Fibroblast of peridontal ligament (primary cell): ENCODE data around the gene GNPDA1.

Source experiments
- DNase-seq: peaks from one replicate; pipeline ENCODE4 v3.0.0-alpha.2; 2010; ENCODE audit errors: extremely low read depth

The GNPDA1 gene

GRCh38 chr5:142023836-142024235 is 11.0 kb upstream of the GNPDA1 start:
- no peak for DNase-seq

DNA sequence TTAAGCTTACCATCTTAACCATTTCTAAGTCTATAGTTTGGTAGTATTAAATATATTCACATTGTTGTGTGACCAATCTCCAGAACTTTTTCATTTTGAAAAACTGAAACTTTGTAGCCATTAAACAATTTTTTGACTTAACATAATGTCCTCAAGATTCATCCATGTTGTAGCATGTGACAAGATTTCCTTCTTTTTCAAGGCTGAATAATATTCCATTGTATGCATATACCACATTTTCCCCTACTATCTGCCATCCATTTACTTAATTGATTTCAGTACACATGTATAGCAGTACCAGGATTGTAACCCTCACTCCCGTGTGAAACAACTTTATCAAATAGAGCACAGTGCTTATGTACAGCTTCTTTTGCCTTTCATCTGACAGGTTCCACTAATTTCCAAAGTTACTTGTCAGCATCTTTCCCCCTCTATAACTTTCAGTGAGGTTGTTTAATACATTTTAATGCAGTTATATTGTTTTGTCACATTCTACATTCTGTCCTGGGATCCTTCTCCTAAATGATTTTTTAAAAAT is 7.4 kb upstream of the GNPDA1 start:
- no peak for DNase-seq

GRCh38 chr5:142017832-142018427 is 5.1 kb upstream of the GNPDA1 start:
- peak; percentile 93 for DNase-seq

DNA sequence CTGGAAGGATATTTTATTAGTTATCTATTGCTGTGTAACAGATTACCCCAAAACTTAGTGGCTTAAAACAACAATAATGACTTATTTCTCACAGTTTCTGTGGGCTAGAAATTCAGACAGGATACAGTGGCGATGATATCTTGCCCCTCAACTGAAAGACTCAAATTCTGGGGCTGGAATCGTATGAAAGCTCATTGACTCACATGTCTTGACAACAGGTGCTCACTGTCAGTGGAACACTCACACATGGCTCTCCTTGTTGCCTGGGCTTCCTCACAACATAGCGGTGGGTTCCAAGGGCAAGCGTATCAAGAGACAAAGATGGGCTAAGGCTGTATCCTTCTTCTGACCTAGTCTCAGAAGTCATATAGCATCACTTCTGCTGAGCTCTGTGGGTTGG is 3.7 kb upstream of the GNPDA1 start:
- no peak for DNase-seq

GRCh38 chr5:142015781-142016533 is 3.1 kb upstream of the GNPDA1 start:
- DNase-seq: peak; percentile 22

DNA sequence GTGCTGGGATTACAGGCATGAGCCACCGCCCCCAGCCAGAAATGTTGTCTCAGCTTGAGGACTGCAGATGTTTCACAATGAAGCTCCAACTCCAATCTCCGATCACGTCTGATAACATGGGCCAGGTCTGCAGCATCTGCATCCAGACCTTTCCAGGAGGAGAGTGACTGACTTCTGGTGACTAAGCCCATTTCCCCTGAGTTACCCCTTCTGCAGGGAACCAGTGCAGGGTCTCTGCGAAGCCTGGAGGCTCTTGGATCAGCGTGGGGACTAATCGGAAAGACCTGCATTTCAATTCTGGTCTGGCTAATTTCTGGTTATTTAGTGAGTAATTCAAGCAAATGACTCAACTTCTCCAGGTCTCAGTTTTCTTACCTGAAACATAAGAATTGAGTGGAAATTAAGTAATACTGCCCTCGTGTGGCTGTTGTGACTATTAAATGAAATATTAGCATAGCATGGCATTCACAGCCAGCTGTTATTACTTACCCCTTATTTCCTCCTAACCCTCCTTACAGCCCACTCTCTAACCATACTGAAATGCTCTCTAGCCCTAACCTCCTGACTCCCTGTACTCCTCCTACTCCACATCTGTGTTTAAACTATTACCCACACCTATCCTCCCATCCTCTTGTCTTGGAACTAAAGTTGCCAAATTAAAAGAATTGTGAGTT is 2.2 kb upstream of the GNPDA1 start:
- peak; percentile 51 for DNase-seq

DNA sequence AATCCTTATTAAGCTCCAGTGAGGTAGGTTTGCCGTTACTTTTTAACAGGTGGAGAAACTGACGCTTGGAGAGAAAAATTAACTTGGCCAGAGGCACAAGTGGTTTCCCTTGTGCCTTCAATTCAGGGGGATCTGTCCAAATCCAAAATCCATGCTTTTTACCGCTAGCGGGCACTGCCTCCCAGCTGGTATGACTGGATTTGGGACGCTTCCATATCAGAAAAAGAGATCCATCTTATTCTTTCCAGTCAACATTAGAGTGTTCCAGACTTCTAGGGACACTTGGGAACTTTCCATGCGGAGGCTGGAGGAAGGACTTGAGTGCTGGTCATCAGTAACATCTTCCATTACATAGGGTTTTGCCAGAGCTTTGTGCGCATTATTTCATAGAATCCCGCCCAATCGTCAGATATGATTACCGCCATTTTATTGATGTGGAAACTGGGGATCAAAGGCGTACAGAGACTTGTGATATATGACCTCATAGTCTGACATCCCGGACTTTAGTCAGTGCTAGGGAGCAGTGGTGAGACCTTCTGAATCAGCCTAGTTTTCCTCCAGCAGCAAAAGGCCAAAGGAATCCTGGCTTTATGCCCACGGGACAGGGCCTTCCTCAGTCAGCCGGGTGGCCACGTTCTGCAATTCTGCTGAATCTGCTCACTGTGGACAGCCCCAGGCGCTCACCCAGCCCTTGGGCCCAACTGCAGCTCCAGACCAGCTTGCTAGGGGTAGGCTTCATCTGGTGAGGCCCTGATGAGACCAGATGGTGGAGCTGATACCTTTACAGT is 1.1 kb upstream of the GNPDA1 start:
- DNase-seq: peak; percentile 59

- peak; percentile 39 for DNase-seq
Measured at GRCh38 chr5:142012186-142012785, 541 bp downstream of the GNPDA1 start.

DNA sequence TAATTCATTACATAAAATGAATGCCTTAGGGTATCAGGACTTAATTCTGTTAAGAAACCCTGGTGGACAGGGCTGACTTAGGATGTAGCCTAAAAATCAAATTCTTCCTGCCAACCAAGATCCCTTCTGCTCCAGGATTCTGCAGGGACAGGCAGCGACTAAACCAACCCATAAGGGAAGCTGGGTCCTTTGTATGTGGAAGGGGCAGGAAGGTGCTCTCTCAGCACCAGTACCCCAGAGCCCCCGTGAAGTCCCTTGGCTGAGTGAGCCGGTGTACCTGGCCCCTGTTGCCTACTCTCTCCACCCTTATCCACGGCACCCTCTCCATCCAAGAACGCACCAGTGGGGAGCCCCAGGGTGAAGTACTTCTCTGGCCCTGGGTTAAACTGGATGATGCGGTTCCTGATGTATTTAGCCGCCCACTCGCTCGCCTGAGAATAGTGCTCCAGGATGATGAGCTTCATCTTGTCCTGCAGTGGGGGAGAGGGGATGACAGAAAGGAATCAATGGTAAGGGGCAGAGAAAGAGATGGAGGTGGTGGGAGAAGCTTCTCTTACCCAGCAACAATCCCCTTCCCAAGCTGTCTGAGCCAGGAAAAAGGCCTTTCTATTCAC is 1.1 kb downstream of the GNPDA1 start:
- DNase-seq: no peak

DNA sequence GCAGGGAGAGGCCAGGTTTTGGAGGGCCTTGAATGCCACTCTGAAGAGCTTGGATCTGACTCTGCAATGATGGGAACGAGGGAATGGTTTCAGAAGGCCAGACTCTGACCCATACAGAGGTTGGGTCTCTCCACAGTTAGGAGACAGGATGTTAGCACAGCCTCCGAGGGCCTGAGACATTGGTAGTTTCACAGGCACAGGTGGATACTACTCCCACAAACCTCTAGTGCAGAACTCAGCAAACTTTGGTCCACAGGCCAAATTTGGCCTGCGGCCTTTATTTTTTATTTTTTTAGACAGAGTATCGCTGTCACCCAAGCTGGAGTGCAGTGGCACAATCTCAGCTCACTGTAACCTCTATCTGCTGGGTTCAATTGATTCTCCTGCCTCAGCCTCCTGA is 2.9 kb downstream of the GNPDA1 start:
- DNase-seq: no peak

DNA sequence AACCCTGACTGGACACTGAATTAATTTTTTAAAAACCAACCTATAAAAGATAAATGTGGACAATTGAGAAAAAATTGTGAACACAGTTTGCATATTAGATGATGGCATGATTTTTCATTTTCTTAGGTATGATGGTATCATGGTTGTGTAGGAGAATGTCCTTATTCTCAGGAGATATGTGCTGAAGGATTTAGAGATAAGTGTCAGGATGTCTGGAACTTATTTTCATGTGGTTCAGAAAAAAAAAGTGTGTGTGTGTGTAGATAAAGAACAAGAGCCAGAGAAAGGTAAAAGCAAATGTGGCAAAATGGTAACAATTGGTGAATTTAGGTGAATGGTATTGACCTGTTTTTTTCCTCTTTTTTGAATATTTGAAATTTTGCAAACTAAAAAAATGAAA is 4.0 kb downstream of the GNPDA1 start:
- no peak for DNase-seq

GRCh38 chr5:142007237-142007544 is 5.6 kb downstream of the GNPDA1 start:
- DNase-seq: no peak

DNA sequence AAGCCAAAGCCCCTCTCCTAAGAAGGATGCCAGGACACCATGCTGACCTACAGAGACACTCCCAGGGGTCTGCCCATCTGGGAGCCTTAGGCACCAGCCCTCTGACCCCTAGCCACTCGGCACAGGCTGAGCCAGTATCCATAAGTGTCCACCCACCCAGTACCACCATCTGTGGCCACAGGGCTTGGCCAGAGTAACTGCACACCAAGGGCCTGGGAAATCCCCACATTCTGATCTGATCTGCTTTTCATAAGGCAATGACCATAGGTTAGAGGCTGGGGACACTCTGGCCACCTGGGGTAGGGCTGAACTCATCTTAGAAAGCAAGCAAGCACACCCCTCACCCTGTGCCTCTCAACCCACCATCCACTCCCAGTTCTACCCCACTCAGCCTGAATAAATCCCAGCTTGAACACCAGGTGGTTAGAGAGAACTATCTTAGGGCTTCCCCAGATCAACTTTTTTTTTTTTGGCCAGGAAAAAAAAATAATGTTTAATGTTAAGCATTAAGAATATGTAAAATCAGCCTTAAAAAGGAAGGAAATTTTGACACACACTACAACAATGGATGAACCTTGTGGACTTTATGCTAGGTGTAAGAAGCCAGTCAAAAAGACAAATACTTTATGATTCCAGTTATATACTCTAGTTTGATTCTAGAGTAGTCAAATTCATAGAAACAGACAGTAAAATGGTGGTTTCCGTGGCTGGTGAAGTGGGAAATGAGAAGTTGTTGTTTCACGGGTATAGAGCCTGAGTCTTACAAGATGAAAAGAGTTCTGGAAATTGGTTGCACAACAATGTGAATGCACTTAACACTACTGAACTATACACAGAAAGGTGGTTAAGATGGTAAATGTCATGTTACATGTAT is 6.2 kb downstream of the GNPDA1 start:
- no peak for DNase-seq

DNA sequence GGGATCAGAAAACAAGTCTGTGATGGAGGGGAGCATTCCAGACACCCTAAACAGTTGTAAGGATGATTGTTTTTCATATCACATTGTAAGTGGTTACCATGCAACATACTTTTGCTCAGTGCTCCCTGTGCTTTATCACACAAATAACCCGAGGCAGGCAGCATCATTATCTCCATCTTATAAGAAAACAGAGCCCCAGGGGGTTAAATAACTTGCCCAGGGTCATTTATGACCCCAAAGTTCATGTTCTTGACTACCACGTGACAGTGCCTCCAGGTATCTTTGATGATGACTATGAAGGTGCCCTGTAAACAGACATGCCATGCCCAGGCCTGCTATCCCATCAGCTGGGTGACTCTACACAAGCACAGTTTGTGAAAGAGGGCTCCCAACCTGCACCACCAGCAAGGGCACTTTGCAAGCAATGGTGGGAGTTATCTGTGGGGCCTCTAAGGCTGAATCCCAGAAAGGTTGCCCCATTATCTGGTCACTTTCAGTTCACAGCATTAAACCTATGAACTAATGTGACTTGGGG is 9.5 kb downstream of the GNPDA1 start:
- no peak for DNase-seq

- DNase-seq: peak; percentile 24
Measured at GRCh38 chr5:142000704-142001484, 11.9 kb downstream of the GNPDA1 start.

- no peak for DNase-seq
Measured at GRCh38 chr5:142000173-142000572, 12.7 kb downstream of the GNPDA1 start.

GRCh38 chr5:141997358-141997960 is 15.4 kb downstream of the GNPDA1 start:
- DNase-seq: no peak

GRCh38 chr5:141995656-141996055 is 17.2 kb downstream of the GNPDA1 start:
- no peak for DNase-seq
